Fibroblast of villous mesenchyme (primary cell): ENCODE results near the gene EHD1. TPM values are rescaled to one million over a fixed set of nuclear protein-coding genes. Genes with fewer than 3 reads are reported as not detected.

Experiments
- DNase-seq: peaks from one replicate; pipeline ENCODE4 v3.0.0-alpha.2; 2010; ENCODE audit warnings: low read depth
- H3K4me3 ChIP-seq: 2 replicates; pipeline ENCODE4 v1.5.1; 2011; ENCODE audit warnings: low read depth, mild to moderate bottlenecking, low read length
- total RNA-seq: library from RNA; depleted of rRNA; stranded (reverse); fragments of >200 nt; gene quantifications from 2 replicates; pipeline ENCODE4 v1.2.3, GENCODE V29; 2012
- TF ChIP-seq, protein P1 (sequence below): IDR thresholded peaks from 2 replicates; pipeline ENCODE4 v1.5.1; 2012; ENCODE audit warnings: low read depth, mild to moderate bottlenecking, low read length; ENCODE audit not compliant: insufficient read depth

Gene EHD1
- 80.2 and 93.7 TPM in 2 replicates for total RNA-seq

- TF ChIP-seq, protein P1, sequence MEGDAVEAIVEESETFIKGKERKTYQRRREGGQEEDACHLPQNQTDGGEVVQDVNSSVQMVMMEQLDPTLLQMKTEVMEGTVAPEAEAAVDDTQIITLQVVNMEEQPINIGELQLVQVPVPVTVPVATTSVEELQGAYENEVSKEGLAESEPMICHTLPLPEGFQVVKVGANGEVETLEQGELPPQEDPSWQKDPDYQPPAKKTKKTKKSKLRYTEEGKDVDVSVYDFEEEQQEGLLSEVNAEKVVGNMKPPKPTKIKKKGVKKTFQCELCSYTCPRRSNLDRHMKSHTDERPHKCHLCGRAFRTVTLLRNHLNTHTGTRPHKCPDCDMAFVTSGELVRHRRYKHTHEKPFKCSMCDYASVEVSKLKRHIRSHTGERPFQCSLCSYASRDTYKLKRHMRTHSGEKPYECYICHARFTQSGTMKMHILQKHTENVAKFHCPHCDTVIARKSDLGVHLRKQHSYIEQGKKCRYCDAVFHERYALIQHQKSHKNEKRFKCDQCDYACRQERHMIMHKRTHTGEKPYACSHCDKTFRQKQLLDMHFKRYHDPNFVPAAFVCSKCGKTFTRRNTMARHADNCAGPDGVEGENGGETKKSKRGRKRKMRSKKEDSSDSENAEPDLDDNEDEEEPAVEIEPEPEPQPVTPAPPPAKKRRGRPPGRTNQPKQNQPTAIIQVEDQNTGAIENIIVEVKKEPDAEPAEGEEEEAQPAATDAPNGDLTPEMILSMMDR, result peak; percentile 48
- peak within 1 kb of the TSS; percentile 97 for H3K4me3 ChIP-seq
- peak; percentile 97 for DNase-seq
Measured at GRCh38 chr11:64878494-64879243, at the start of gene EHD1. Gene EHD1, minus strand, starts transcription at chr11:64878621. Its CDS starts 157 bp downstream, at chr11:64878464.

DNA sequence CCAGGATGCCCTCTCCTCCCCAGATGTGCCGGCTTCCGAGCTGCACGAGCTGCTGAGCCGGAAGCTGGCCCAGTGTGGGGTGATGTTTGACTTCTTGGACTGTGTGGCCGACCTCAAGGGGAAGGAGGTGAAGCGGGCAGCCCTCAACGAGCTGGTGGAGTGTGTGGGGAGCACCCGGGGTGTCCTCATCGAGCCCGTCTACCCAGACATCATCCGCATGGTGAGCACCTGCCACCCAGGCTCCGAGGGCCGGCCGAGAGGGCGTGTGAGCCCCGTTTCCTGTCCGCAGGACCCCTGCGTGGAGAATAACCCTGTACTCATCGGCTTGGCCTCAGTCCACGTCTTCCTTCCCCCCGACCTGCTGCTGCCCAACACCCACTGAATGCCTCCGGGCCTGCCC lies 48.3 kb upstream of the EHD1 start:
- TF ChIP-seq, protein P1, result no peak
- H3K4me3 ChIP-seq, result no peak overlapping the region

GRCh38 chr11:64925536-64926436 lies 47.4 kb upstream of the EHD1 start:
- peak overlapping the region; percentile 72 for H3K4me3 ChIP-seq
- TF ChIP-seq, protein P1, result no peak
- DNase-seq, result no peak

More for the DNA sequence above, 48.3 kb upstream of the EHD1 start:
- DNase-seq, result no peak

DNA sequence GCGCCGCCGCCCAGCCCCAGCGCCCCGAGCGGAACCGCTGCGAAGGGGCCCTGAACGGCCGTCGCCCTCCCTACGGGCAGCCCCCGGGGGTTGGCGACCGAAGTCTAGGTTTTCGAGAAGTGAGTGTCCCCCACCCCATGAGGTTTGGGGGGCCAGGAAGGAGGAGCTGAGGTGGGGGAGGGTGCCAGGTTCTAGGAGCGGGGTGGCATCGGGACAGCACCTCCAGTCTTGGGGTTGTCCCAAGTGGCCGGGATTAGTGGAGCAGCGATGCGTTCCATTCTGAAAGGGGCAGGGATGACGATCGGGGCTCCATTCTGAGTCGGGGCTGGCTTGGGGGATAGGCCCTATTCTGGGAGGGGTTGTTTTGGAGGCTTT lies 46.5 kb upstream of the EHD1 start:
- TF ChIP-seq, protein P1, result no peak
- DNase-seq, result no peak
- peak overlapping the region; percentile 72 for H3K4me3 ChIP-seq

DNA sequence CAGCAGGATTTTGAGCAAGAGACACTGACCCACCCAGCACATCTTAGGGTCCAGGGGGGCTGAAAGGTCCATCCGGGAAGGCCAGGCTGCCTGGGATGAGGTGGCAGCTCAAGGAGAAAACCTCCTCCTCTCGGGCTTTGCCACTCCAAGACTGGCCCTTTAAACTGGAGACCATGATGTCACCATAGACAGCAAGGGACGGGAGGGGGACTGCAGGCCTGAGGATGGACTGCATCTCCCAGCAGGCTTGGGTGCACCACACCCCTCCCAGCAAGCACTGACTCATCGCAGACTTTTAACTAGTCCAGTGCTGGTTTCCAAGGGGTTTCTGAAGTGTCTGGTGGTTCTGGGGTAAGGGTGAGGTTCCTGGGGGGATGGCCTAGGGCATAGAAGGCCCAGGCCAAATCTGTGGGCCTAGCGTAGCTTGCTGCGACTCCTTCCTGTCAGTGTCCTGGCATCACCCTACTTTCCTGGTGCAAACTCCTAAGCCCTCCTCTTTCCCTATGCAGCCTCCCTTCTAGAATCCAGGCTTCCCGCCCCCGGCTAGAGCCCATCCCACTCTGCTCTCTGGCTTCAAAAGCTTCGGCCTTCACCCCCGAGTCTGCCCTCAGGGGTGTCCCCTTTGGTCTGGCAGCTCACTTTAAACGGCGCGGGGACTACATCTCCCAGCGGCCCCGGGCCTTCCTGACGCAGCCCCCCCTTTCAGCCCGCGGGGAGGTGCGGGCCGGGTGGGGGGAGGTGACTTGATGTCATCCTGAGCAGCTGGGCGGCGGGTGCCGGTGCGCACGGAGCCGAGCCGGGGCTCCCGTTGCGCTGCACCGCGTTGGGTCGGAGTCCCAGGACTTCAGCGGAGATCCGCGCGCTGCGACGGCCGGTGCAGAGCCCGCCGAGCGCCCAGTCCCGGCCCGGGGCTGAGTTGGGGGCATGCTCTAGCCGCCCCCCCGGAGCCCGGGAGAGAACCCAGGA lies 45.8 kb upstream of the EHD1 start, which contains the start of gene PPP2R5B:
Gene PPP2R5B (plus strand): TSS at position 746 of the 966 bp plus-strand sequence. CDS start 1,046 bp downstream, outside the sequence.
- TF ChIP-seq, protein P1, result no peak
- peak within 1 kb of the TSS; percentile 72 for H3K4me3 ChIP-seq
- DNase-seq, result peak; percentile 93

GRCh38 chr11:64923151-64923661 lies 44.8 kb upstream of the EHD1 start:
- TF ChIP-seq, protein P1, result no peak
- no peak overlapping the region for H3K4me3 ChIP-seq
- no peak for DNase-seq
